HG02870 (cell line): ENCODE data around the gene MOB3A.
"Not testable (repeated sequence)": the region's sequence is repeated elsewhere in the genome, so short reads cannot be mapped to it uniquely, and the experiment has no call there.

Source experiments
- ATAC-seq: cut with Tn5 transposase; IDR thresholded peaks from one replicate; pipeline ENCODE4 v1.9.1; 2021; ENCODE audit warnings: mild to moderate bottlenecking, moderate library complexity; ENCODE audit not compliant: unreplicated experiment

MOB3A gene

GRCh38 chr19:2096034-2096479, at the start of gene MOB3A:
TSS of gene MOB3A (minus strand) at chr19:2096326. CDS start at chr19:2078560, 17,766 bp downstream.
- ATAC-seq: peak; percentile 21

- ATAC-seq: no peak
Observed at GRCh38 chr19:2145831-2146241, 49.7 kb upstream of the MOB3A start.

- ATAC-seq: no peak
Observed at GRCh38 chr19:2144190-2144589, 48.1 kb upstream of the MOB3A start.

- no peak for ATAC-seq
Observed at GRCh38 chr19:2142173-2142829, 46.2 kb upstream of the MOB3A start.

GRCh38 chr19:2140138-2140569, 44.0 kb upstream of the MOB3A start:
- no peak for ATAC-seq

DNA sequence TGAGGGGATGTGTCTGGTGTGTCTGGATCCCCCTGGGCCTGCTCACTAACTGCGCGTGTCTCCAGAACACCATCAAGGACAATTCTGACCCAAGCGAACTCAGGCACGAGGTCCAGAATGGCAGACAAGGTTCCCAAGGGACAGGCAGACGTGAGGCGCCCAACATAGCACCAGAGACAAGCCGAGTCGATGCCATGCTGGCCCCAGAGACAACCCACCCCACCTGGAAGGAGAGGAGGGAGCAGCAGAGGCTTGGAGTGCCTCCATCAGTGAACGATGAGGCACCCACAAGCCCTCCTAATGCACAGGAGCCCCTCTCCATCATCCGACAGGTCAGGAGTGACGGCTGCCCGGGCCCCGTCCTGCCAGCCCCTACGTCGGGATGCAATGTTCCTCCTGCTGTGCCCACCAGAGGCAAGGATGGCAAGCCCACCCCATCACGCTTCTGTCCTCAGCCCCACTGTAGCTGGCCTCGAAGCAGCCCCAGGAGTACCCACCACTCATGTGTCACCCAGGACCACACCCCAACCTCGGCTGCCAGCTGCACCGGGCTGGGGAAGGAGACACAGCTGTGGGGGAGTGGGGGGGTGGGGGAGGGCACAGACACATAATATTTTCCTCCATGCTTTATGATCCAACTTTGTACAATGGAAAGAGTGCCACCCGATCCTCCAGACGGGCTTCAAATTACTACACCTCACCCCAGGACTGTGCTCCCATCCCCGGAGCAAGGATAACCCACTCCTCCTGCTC, 43.4 kb upstream of the MOB3A start:
- ATAC-seq: no peak

GRCh38 chr19:2138061-2138728, 42.1 kb upstream of the MOB3A start:
- ATAC-seq: no peak

GRCh38 chr19:2136796-2137195, 40.7 kb upstream of the MOB3A start:
- ATAC-seq: no peak

GRCh38 chr19:2135474-2136402, 39.6 kb upstream of the MOB3A start:
- no peak for ATAC-seq

DNA sequence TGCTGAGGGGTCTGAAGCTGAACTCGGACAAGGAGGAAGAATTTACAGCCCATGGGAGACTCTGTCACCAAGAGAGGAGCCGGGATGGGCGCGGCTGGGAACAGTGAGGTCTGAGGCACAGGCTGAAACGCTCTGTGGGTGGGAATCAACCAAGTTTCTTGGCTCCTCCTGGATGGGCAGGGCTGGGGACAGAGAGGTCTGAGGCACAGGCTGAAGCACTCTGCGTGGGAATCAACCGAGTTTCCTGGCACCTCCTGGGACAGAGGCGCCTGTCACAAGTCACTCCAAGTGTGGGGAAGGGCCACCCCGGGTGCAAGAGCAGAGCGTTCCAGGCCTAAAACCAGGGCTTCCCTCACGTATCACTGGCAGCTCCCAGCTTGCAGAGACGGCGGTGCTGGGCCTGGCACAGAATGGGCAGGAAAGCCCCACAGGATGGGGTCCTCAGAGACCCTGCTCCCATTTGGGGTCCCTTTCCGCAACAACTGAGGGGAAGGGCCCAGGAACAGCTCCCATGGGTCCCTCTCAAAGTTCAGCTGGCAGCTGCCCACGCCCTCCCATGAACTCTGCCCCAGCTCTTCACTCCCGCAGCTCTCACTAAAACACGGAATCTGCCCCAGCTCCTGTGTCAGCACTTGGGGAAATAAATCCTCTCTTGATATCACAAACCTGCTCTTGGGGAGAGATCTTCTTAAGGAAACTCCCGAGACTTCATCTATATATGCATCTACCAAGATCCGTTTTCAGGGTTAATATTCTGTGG, 36.8 kb upstream of the MOB3A start:
- ATAC-seq: no peak

- ATAC-seq: no peak
Observed at GRCh38 chr19:2132191-2132590, 36.1 kb upstream of the MOB3A start.

GRCh38 chr19:2131012-2131975, 35.2 kb upstream of the MOB3A start:
- not testable (repeated sequence) for ATAC-seq

DNA sequence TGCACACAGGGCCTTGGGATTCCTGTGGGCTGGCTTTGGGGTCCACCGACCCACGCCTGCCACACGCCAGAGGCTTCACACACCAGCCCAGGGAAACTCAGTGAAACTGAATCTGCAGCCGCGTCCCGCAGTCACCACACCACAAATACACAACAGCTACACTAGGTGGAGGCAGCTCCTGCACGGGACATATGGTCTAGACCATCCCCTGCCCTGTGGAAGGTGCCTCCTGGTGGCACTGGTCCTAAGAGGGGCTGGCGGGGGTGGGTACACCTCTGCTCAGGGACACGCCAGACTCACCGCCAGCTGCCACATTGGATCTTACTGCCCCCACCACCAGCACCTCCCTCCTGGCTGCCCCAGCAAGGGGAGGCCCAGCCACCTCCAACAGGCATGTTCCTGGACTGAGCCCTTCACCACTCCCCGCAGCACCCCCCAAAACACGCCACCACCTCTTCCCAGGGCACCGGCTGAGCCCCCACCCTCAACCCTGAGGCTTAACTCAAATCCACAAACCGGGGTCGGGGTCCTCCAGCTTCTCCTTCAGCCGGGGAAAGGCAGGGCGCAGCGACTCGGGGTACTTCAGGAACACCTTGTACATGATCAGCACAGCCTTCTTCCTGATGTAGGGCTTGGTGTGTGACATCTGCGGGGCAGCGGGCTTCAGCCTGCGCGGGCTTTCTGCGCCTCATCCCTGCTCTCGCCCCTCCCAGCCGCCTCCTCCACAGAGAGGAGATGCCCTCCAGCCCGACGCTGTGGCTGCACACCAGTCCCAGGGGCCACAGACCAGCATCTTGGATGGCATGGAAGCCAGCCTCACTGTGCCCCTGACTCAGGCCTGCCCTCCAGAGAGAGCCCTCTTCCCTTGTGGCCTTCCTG, 34.0 kb upstream of the MOB3A start:
- no peak for ATAC-seq

DNA sequence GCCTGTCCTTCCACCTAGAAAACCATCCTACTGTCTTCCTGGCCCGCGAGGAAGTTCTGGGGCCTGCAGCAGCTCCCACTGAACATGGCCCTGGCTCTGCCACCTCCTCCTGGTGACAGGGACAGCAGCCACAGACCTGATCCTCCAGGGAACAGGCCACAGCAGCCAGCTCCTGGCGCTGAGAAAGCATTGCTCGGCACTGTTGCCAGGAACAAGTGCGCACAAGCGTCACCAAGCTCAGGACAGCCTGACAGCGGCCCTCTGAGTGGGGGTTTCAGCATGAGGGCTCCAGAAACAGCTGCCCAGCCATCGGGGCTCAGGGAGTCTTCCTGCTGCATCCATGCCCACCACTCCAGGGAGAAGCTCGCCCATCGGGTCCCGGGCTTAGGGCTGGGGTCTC, 33.4 kb upstream of the MOB3A start:
- no peak for ATAC-seq

- ATAC-seq: no peak
Observed at GRCh38 chr19:2129022-2129421, 32.9 kb upstream of the MOB3A start.

- not testable (repeated sequence) for ATAC-seq
Observed at GRCh38 chr19:2128252-2128651, 32.1 kb upstream of the MOB3A start.

DNA sequence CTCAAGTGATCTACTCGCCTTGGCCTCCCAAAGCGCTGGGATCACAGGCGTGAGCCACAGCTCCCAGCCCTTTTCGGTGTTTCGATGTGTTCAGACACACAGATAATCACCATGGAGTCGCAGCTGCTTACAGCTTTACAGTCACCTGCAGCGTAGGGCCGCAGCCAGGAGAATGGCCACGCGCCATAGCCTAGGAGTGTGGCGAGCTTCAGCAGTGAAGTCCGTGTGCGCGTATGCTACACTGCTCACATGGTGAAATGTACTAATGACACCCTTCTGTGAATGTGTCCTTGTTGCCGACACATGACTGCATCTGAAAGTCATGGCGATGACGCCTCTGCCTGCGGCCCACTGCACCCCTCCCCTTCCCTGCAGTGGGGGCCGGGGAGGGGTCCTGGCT, 31.6 kb upstream of the MOB3A start:
- no peak for ATAC-seq
